Measurements from ENCODE around the gene HLTF. TPM values are rescaled to one million over a fixed set of nuclear protein-coding genes. Genes with fewer than 3 reads are reported as not detected.
A peak's percentile ranks its signal among the peaks of the same experiment; 100 is the strongest.

The HLTF gene
- total and polyA plus RNA-seq, 3 donors from 2014 or later: 57.3 to 200 (median 170) TPM

GRCh38 chr3:149081772-149082171, 4.6 kb downstream of the HLTF start:
- intact Hi-C loops (cut with DNase I; ENCODE audit: low total_unique reads): no loop called here
- TF ChIP-seq POLR2A (IDR thresholded peaks at IDR 0.05) (no peak), CTCF (IDR thresholded peaks at IDR 0.05) (no peak)
- DNase-seq: no peak
- WGBS, 2 donors: 60 to 79% methylated on average over 1 of the region's 1 CpG
- H3K27me3 ChIP-seq: no peaks in the 10 kb centered on the region
- H3K36me3 ChIP-seq (ENCODE audit: low read depth, missing control alignments): no peaks in the 10 kb centered on the region
- no peaks in the 10 kb centered on the region for H3K9me3 ChIP-seq
- H3K27ac ChIP-seq: no peak overlapping the region
- H3K4me1 ChIP-seq: peaks cover 10% of the 10 kb centered on the region
- H3K4me3 ChIP-seq: no peak overlapping the region

GRCh38 chr3:149080699-149081091, 5.6 kb downstream of the HLTF start:
- Histone ChIP-seq H3K4me1 (peaks cover 10% of the 10 kb centered on the region), H3K9me3 (no peaks in the 10 kb centered on the region), H3K27me3 (no peaks in the 10 kb centered on the region), H3K4me3 (no peak overlapping the region), H3K27ac (no peak overlapping the region), H3K36me3 (ENCODE audit: low read depth, missing control alignments) (no peaks in the 10 kb centered on the region)
- intact Hi-C loops (cut with DNase I; ENCODE audit: low total_unique reads): no loop called here
- 87 to 94% methylated on average over 2 of the region's 2 CpGs for WGBS, 2 donors
- no peak for TF ChIP-seq POLR2A (IDR thresholded peaks at IDR 0.05)
- DNase-seq: no peak

GRCh38 chr3:149080011-149080698, 6.2 kb downstream of the HLTF start:
- H3K9me3 ChIP-seq: no peaks in the 10 kb centered on the region
- no peak for DNase-seq
- WGBS, 2 donors: 80% methylated on average over 3 of the region's 3 CpGs
- H3K4me3 ChIP-seq: no peak overlapping the region
- no peak for TF ChIP-seq POLR2A (IDR thresholded peaks at IDR 0.05)
- TF ChIP-seq CTCF (IDR thresholded peaks at IDR 0.05): no peak
- intact Hi-C loops (cut with DNase I; ENCODE audit: low total_unique reads): no loop called here
- no peaks in the 10 kb centered on the region for H3K36me3 ChIP-seq (ENCODE audit: low read depth, missing control alignments)
- no peaks in the 10 kb centered on the region for H3K27me3 ChIP-seq
- H3K4me1 ChIP-seq: peaks cover 7% of the 10 kb centered on the region
- H3K27ac ChIP-seq: no peak overlapping the region

GRCh38 chr3:149077628-149078027, 8.7 kb downstream of the HLTF start:
- H3K36me3 ChIP-seq (ENCODE audit: low read depth, missing control alignments): no peaks in the 10 kb centered on the region
- intact Hi-C loops (cut with DNase I; ENCODE audit: low total_unique reads): no loop called here
- H3K4me1 ChIP-seq: no peaks in the 10 kb centered on the region
- no peak overlapping the region for H3K4me3 ChIP-seq
- 58 to 60% methylated on average over 5 of the region's 5 CpGs for WGBS, 2 donors
- DNase-seq: no peak
- H3K9me3 ChIP-seq: no peaks in the 10 kb centered on the region
- H3K27ac ChIP-seq: peak overlapping the region; percentile 2 to 36
- no peak for TF ChIP-seq POLR2A (IDR thresholded peaks at IDR 0.05)
- TF ChIP-seq CTCF (IDR thresholded peaks at IDR 0.05): no peak
- H3K27me3 ChIP-seq: no peaks in the 10 kb centered on the region

- WGBS, 2 donors: 84 to 87% methylated on average over 8 of the region's 8 CpGs
- Histone ChIP-seq H3K4me3 (no peak overlapping the region), H3K4me1 (no peaks in the 10 kb centered on the region), H3K27ac (no peak overlapping the region), H3K36me3 (ENCODE audit: low read depth, missing control alignments) (no peaks in the 10 kb centered on the region), H3K9me3 (no peaks in the 10 kb centered on the region), H3K27me3 (no peaks in the 10 kb centered on the region)
- no peak for DNase-seq
- TF ChIP-seq POLR2A (IDR thresholded peaks at IDR 0.05) (no peak), CTCF (IDR thresholded peaks at IDR 0.05) (no peak)
- intact Hi-C loops (cut with DNase I; ENCODE audit: low total_unique reads): no loop called here
Observed at GRCh38 chr3:149067883-149068282, 18.4 kb downstream of the HLTF start.
